Suprapubic skin (tissue), 4 donors: ENCODE results near the gene PAM16. TPM values are rescaled to one million over a fixed set of nuclear protein-coding genes. Genes with fewer than 3 reads are reported as not detected.

Experiments used
- DNase-seq, 2 donors: peaks; one replicate each; pipeline ENCODE4 v3.0.0-alpha.2; 2019; ENCODE audit warnings: low spot score in 2 of 2
- H3K27ac ChIP-seq: fragments of 200-600 bp; sonication (generic); one replicate; pipeline ENCODE4 v1.5.1; 2019
- H3K27me3 ChIP-seq: fragments of 200-600 bp; sonication (generic); one replicate; pipeline ENCODE4 v1.5.1; 2019
- H3K36me3 ChIP-seq: fragments of 200-600 bp; sonication (generic); one replicate; pipeline ENCODE4 v1.5.1; 2019
- H3K4me1 ChIP-seq: fragments of 200-600 bp; sonication (generic); one replicate; pipeline ENCODE4 v1.5.1; 2019
- H3K4me3 ChIP-seq: fragments of 200-600 bp; sonication (generic); one replicate; pipeline ENCODE4 v1.5.1; 2019; ENCODE audit warnings: mild to moderate bottlenecking
- H3K9me3 ChIP-seq: fragments of 200-600 bp; sonication (generic); one replicate; pipeline ENCODE4 v1.5.1; 2019
- CTCF ChIP-seq, 2 donors: fragments of 200-600 bp in 1 of 2; fragments of 450-650 bp in 1 of 2; sonication (generic) in 1 of 2; IDR thresholded peaks; one replicate each; pipeline ENCODE4 v1.5.1; 2016 to 2019; ENCODE audit warnings: antibody characterized with exemption in 2 of 2, mild to moderate bottlenecking in 1 of 2, moderate library complexity in 1 of 2
- EP300 ChIP-seq: sonication (generic); formaldehyde crosslinking; IDR thresholded peaks from one replicate; pipeline ENCODE4 v1.6.1; 2017; ENCODE audit warnings: antibody characterized with exemption
- POLR2A ChIP-seq, 2 donors: fragments of 450-650 bp; IDR thresholded peaks; one replicate each; pipeline ENCODE4 v1.6.1; 2017; ENCODE audit warnings: antibody characterized with exemption in 2 of 2, mild to moderate bottlenecking in 2 of 2, moderate library complexity in 2 of 2
- POLR2AphosphoS5 ChIP-seq, 3 donors: sonication (generic); formaldehyde crosslinking; IDR thresholded peaks; one replicate each; pipeline ENCODE4 v1.6.1; 2017; ENCODE audit warnings: antibody characterized with exemption in 3 of 3
- WGBS: methylation state at CpG from one replicate; pipeline ENCODE4 v1.1.5; 2018; 5-methylcytosine and 5-hydroxymethylcytosine counted together
- total RNA-seq, 4 donors: library from RNA; depleted of rRNA; stranded (reverse); fragments of >200 nt; gene quantifications; one replicate each; pipeline ENCODE4 v1.1.0, GENCODE V29; 2016

PAM16 gene
- total RNA-seq, 4 donors from 2014 or later, result 23.8 to 54.7 (median 46.1) TPM

GRCh38 chr16:4306470-4307214 is 44.5 kb downstream of the PAM16 start:
- Histone ChIP-seq H3K4me3 (peak overlapping the region; percentile 51), H3K27me3 (no peaks in the 10 kb centered on the region), H3K4me1 (peaks cover 26% of the 10 kb centered on the region), H3K27ac (peak overlapping the region; percentile 46), H3K9me3 (no peaks in the 10 kb centered on the region), H3K36me3 (no peaks in the 10 kb centered on the region)
- no peak for DNase-seq
- TF ChIP-seq POLR2A (IDR thresholded peaks at IDR 0.05), result no peak
- no peak for TF ChIP-seq EP300
- WGBS, result 65% methylated on average over 12 of the region's 16 CpGs

- H3K9me3 ChIP-seq, result no peaks in the 10 kb centered on the region
- H3K4me1 ChIP-seq, result peaks cover 27% of the 10 kb centered on the region
- WGBS, result 53% methylated on average over 13 of the region's 13 CpGs
- no peaks in the 10 kb centered on the region for H3K27me3 ChIP-seq
- no peak for DNase-seq
- TF ChIP-seq POLR2AphosphoS5 (IDR thresholded peaks at IDR 0.05) (no peak), POLR2A (IDR thresholded peaks at IDR 0.05) (no peak), EP300 (no peak), CTCF (IDR thresholded peaks at IDR 0.05) (no peak)
- no peaks in the 10 kb centered on the region for H3K36me3 ChIP-seq
- H3K27ac ChIP-seq, result no peak overlapping the region
- no peak overlapping the region for H3K4me3 ChIP-seq
These were observed 47.1 kb downstream of the PAM16 start for GRCh38 chr16:4303973-4304372.

GRCh38 chr16:4301968-4302367 is 49.2 kb downstream of the PAM16 start:
- DNase-seq, result no peak
- Histone ChIP-seq H3K4me3 (no peak overlapping the region), H3K4me1 (peaks cover 29% of the 10 kb centered on the region), H3K27me3 (no peaks in the 10 kb centered on the region), H3K27ac (no peak overlapping the region), H3K9me3 (no peaks in the 10 kb centered on the region), H3K36me3 (no peaks in the 10 kb centered on the region)
- WGBS, result 93% methylated on average over 6 of the region's 6 CpGs
- no peak for TF ChIP-seq CTCF (IDR thresholded peaks at IDR 0.05)
- no peak for TF ChIP-seq POLR2A (IDR thresholded peaks at IDR 0.05)
- no peak for TF ChIP-seq POLR2AphosphoS5 (IDR thresholded peaks at IDR 0.05)
- no peak for TF ChIP-seq EP300

GRCh38 chr16:4301177-4301576 is 49.9 kb downstream of the PAM16 start:
- Histone ChIP-seq H3K27ac (no peak overlapping the region), H3K27me3 (no peaks in the 10 kb centered on the region), H3K4me1 (peaks cover 22% of the 10 kb centered on the region), H3K36me3 (no peaks in the 10 kb centered on the region), H3K4me3 (no peak overlapping the region), H3K9me3 (no peaks in the 10 kb centered on the region)
- 97% methylated on average over 4 of the region's 4 CpGs for WGBS
- TF ChIP-seq EP300, result no peak
- no peak for TF ChIP-seq POLR2AphosphoS5 (IDR thresholded peaks at IDR 0.05)
- no peak for TF ChIP-seq CTCF (IDR thresholded peaks at IDR 0.05)
- no peak for TF ChIP-seq POLR2A (IDR thresholded peaks at IDR 0.05)
- DNase-seq, result no peak

- Histone ChIP-seq H3K9me3 (no peaks in the 10 kb centered on the region), H3K4me3 (no peak overlapping the region), H3K27ac (peak overlapping the region; percentile 81), H3K27me3 (no peaks in the 10 kb centered on the region), H3K4me1 (peaks cover 27% of the 10 kb centered on the region), H3K36me3 (no peaks in the 10 kb centered on the region)
- DNase-seq, result peak in 1 of 2 donors; percentile 83
- TF ChIP-seq POLR2A (IDR thresholded peaks at IDR 0.05) (no peak), POLR2AphosphoS5 (IDR thresholded peaks at IDR 0.05) (no peak), CTCF (IDR thresholded peaks at IDR 0.05) (no peak), EP300 (no peak)
- WGBS, result 26% methylated on average over 13 of the region's 15 CpGs
These were observed 52.2 kb downstream of the PAM16 start for GRCh38 chr16:4298761-4299522.
